Fibroblast of lung (primary cell): ENCODE measurements around the gene RNFT2. TPM values are rescaled to one million over a fixed set of nuclear protein-coding genes. Genes with fewer than 3 reads are reported as not detected.

Source experiments
- DNase-seq, 2 donors: peaks; one replicate each; pipeline versions ENCODE4 v3.0.0 to v3.0.0-alpha.2; 2010; ENCODE audit warnings: low read depth in 2 of 2
- H2AFZ ChIP-seq: 2 replicates; pipeline ENCODE4 v1.5.1; 2012; ENCODE audit warnings: low read length, control low read depth, inconsistent platforms
- H3K27ac ChIP-seq: 2 replicates; pipeline ENCODE4 v1.5.1; 2011; ENCODE audit warnings: low read length, control low read depth; ENCODE audit not compliant: insufficient read depth
- H3K27me3 ChIP-seq: 2 replicates; pipeline ENCODE4 v1.5.1; 2011; ENCODE audit warnings: mild to moderate bottlenecking, low read length; ENCODE audit not compliant: control insufficient read depth, insufficient read depth
- H3K36me3 ChIP-seq: 2 replicates; pipeline ENCODE4 v1.5.1; 2011; ENCODE audit warnings: low read length; ENCODE audit not compliant: control insufficient read depth, insufficient read depth
- H3K4me1 ChIP-seq: 2 replicates; pipeline ENCODE4 v1.5.1; 2011; ENCODE audit warnings: low read length; ENCODE audit not compliant: control insufficient read depth, insufficient read depth; ENCODE audit errors: extremely low read depth
- H3K4me2 ChIP-seq: 2 replicates; pipeline ENCODE4 v1.5.1; 2011; ENCODE audit warnings: low read length, control low read depth; ENCODE audit not compliant: insufficient read depth; ENCODE audit errors: extremely low read depth
- H3K4me3 ChIP-seq, 4 experiments: fragments of 200-600 bp in 1 of 4; sonication (generic) in 1 of 4; replicated peaks in 1 of 4; 2 replicates each; pipeline ENCODE4 v1.5.1; 2011 to 2016; ENCODE audit warnings: low read length in 4 of 4, low read depth in 3 of 4, mild to moderate bottlenecking in 3 of 4, control low read depth in 2 of 4, inconsistent platforms in 1 of 4, mixed read lengths in 1 of 4; ENCODE audit not compliant: insufficient read depth in 1 of 4; ENCODE audit errors: control extremely low read depth in 1 of 4
- H3K79me2 ChIP-seq: 2 replicates; pipeline ENCODE4 v1.5.1; 2012; ENCODE audit warnings: mild to moderate bottlenecking, low read length, inconsistent platforms; ENCODE audit not compliant: control insufficient read depth, insufficient read depth
- H3K9ac ChIP-seq: 2 replicates; pipeline ENCODE4 v1.5.1; 2011; ENCODE audit warnings: mild to moderate bottlenecking, low read length, control low read depth; ENCODE audit not compliant: insufficient read depth
- H3K9me3 ChIP-seq: 2 replicates; pipeline ENCODE4 v1.5.1; 2012; ENCODE audit warnings: low read depth, low read length; ENCODE audit not compliant: control insufficient read depth, insufficient read depth
- H4K20me1 ChIP-seq: 2 replicates; pipeline ENCODE4 v1.5.1; 2011; ENCODE audit warnings: low read length; ENCODE audit not compliant: control insufficient read depth, insufficient read depth; ENCODE audit errors: extremely low read depth
- CTCF ChIP-seq, 2 donors: IDR thresholded peaks in 1 of 2; conservative IDR thresholded peaks in 1 of 2; 1 replicate in 1 of 2; 2 replicates in 1 of 2; pipeline ENCODE4 v1.5.1; 2011 to 2012; ENCODE audit warnings: low read length in 2 of 2, control low read depth in 1 of 2, inconsistent platforms in 1 of 2, low read depth in 1 of 2, mild to moderate bottlenecking in 1 of 2
- EZH2 ChIP-seq: IDR thresholded peaks from 2 replicates; pipeline ENCODE4 v1.5.1; 2012; ENCODE audit warnings: low read length, control low read depth, mild to moderate bottlenecking; ENCODE audit errors: missing control alignments
- polyA plus RNA-seq, 2 donors: library from polyadenylated mRNA; depleted of rRNA in 1 of 2; stranded (reverse) in 1 of 2; unstranded in 1 of 2; fragments of >200 nt; gene quantifications; 2 replicates each; pipeline ENCODE4 v1.2.1, GENCODE V29; 2011 to 2012; ENCODE audit warnings: missing spikeins in 1 of 2
- total RNA-seq: library from RNA; depleted of rRNA; stranded (reverse); fragments of >200 nt; gene quantifications from 2 replicates; pipeline ENCODE4 v1.2.1, GENCODE V29; 2014

Gene RNFT2
- total and polyA plus RNA-seq, 2 donors (not counting 1 experiment from before 2014, with no cell fraction given) = 0.95 to 3.1 TPM

GRCh38 chr12:116703214-116703795 is 34.8 kb upstream of the RNFT2 start:
- H3K27me3 ChIP-seq = no peaks in the 10 kb centered on the region
- H3K79me2 ChIP-seq = no peaks in the 10 kb centered on the region
- no peaks in the 10 kb centered on the region for H3K36me3 ChIP-seq
- no peak overlapping the region for H3K4me2 ChIP-seq
- H3K27ac ChIP-seq = no peak overlapping the region
- no peaks in the 10 kb centered on the region for H3K9me3 ChIP-seq
- TF ChIP-seq EZH2 (no peak), CTCF (conservative IDR thresholded peaks at IDR 0.05 in 1 of 2, IDR thresholded peaks at IDR 0.05 in 1 of 2; ENCODE audit: low read depth in 1 of 2, low read length in 2 of 2) (peak; percentile 90 to 94)
- peak; percentile 41 to 64 for DNase-seq
- H3K4me1 ChIP-seq = no peaks in the 10 kb centered on the region
- H4K20me1 ChIP-seq = no peaks in the 10 kb centered on the region
- no peak overlapping the region for H3K4me3 ChIP-seq
- H3K9ac ChIP-seq = no peak overlapping the region
- H2AFZ ChIP-seq = no peak overlapping the region

- H3K9ac ChIP-seq = no peak overlapping the region
- H3K9me3 ChIP-seq = no peaks in the 10 kb centered on the region
- H3K27me3 ChIP-seq = peaks cover 7% of the 10 kb centered on the region
- no peaks in the 10 kb centered on the region for H3K36me3 ChIP-seq
- no peaks in the 10 kb centered on the region for H4K20me1 ChIP-seq
- no peaks in the 10 kb centered on the region for H3K79me2 ChIP-seq
- H3K4me2 ChIP-seq = no peak overlapping the region
- H3K4me1 ChIP-seq = no peaks in the 10 kb centered on the region
- DNase-seq = no peak
- TF ChIP-seq EZH2 (no peak), CTCF (conservative IDR thresholded peaks at IDR 0.05 in 1 of 2, IDR thresholded peaks at IDR 0.05 in 1 of 2; ENCODE audit: low read depth in 1 of 2, low read length in 2 of 2) (no peak)
- H3K4me3 ChIP-seq = no peak overlapping the region
- H2AFZ ChIP-seq = no peak overlapping the region
- H3K27ac ChIP-seq = no peak overlapping the region
Measured at GRCh38 chr12:116707751-116708150, 30.4 kb upstream of the RNFT2 start.

GRCh38 chr12:116708826-116709756 is 29.0 kb upstream of the RNFT2 start:
- Histone ChIP-seq H3K9me3 (no peaks in the 10 kb centered on the region), H3K4me2 (peak overlapping the region; percentile 87)
- TF ChIP-seq CTCF (conservative IDR thresholded peaks at IDR 0.05 in 1 of 2, IDR thresholded peaks at IDR 0.05 in 1 of 2; ENCODE audit: low read depth in 1 of 2, low read length in 2 of 2) = peak; percentile 34 to 48
- no peak for TF ChIP-seq EZH2

More at GRCh38 chr12:116708826-116709756, 29.0 kb upstream of the RNFT2 start:
- Histone ChIP-seq H3K9ac (no peak overlapping the region), H2AFZ (peak overlapping the region; percentile 6), H4K20me1 (no peaks in the 10 kb centered on the region), H3K4me3 (peak overlapping the region in 2 of 4 experiments; percentile 9 to 10), H3K4me1 (no peaks in the 10 kb centered on the region), H3K27me3 (peaks cover 7% of the 10 kb centered on the region), H3K27ac (no peak overlapping the region), H3K79me2 (no peaks in the 10 kb centered on the region), H3K36me3 (no peaks in the 10 kb centered on the region)
- peak; percentile 36 to 70 for DNase-seq
